ENCODE data around the gene STEAP1B. TPM values are rescaled to one million over a fixed set of nuclear protein-coding genes. Genes with fewer than 3 reads are reported as not detected.
"Not testable (repeated sequence)": the region's sequence is repeated elsewhere in the genome, so short reads cannot be mapped to it uniquely, and the experiment has no call there.

Gene STEAP1B
- total RNA-seq, 1 donor from 2014 or later = 9.5 TPM

GRCh38 chr7:22442882-22443369, 57.1 kb downstream of the STEAP1B start:
- Mint-ChIP-seq H3K9me3 (no peaks in the 10 kb centered on the region), H3K36me3 (ENCODE audit: low read depth) (no peaks in the 10 kb centered on the region), H3K27me3 (ENCODE audit: low read depth) (no peaks in the 10 kb centered on the region), H3K27ac (ENCODE audit: unreplicated experiment) (no peak overlapping the region), H3K4me3 (no peak overlapping the region), H3K4me1 (peaks cover 26% of the 10 kb centered on the region)
- no peak for DNase-seq (ENCODE audit: low read depth, low spot score)
- TF ChIP-seq, protein P1, sequence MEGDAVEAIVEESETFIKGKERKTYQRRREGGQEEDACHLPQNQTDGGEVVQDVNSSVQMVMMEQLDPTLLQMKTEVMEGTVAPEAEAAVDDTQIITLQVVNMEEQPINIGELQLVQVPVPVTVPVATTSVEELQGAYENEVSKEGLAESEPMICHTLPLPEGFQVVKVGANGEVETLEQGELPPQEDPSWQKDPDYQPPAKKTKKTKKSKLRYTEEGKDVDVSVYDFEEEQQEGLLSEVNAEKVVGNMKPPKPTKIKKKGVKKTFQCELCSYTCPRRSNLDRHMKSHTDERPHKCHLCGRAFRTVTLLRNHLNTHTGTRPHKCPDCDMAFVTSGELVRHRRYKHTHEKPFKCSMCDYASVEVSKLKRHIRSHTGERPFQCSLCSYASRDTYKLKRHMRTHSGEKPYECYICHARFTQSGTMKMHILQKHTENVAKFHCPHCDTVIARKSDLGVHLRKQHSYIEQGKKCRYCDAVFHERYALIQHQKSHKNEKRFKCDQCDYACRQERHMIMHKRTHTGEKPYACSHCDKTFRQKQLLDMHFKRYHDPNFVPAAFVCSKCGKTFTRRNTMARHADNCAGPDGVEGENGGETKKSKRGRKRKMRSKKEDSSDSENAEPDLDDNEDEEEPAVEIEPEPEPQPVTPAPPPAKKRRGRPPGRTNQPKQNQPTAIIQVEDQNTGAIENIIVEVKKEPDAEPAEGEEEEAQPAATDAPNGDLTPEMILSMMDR (conservative IDR thresholded peaks at IDR 0.05) = no peak

GRCh38 chr7:22442187-22442881, 57.7 kb downstream of the STEAP1B start:
- H3K36me3 Mint-ChIP-seq (ENCODE audit: low read depth) = no peaks in the 10 kb centered on the region
- H3K27ac Mint-ChIP-seq (ENCODE audit: unreplicated experiment) = no peak overlapping the region
- no peaks in the 10 kb centered on the region for H3K27me3 Mint-ChIP-seq (ENCODE audit: low read depth)

DNA sequence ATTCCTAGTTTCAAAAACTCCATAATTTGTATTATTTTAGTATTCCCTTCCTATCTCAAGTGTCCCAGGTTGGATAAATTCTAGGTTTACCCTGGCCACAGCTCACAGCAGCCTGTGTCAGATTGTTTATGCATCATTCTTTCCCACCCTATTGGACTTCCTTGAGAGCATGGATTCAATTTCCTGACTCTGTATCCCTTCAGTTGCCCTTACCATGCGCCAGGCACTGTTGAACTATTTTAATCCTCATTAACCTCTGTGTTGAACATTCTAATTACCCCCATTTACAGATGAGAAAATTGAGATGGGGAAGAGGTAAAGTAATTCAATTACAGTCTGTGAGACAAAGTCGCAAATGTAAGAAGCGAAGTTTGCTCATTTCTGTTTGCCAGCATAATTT, 58.8 kb downstream of the STEAP1B start:
- H3K27ac Mint-ChIP-seq (ENCODE audit: unreplicated experiment) = no peak overlapping the region
- H3K36me3 Mint-ChIP-seq (ENCODE audit: low read depth) = no peaks in the 10 kb centered on the region
- H3K9me3 Mint-ChIP-seq = peaks cover 3% of the 10 kb centered on the region
- H3K27me3 Mint-ChIP-seq (ENCODE audit: low read depth) = no peaks in the 10 kb centered on the region
- H3K4me3 Mint-ChIP-seq = no peak overlapping the region
- DNase-seq (ENCODE audit: low read depth, low spot score) = no peak
- TF ChIP-seq, protein P1 (conservative IDR thresholded peaks at IDR 0.05) = no peak
- H3K4me1 Mint-ChIP-seq = peaks cover 26% of the 10 kb centered on the region

More at GRCh38 chr7:22442187-22442881, 57.7 kb downstream of the STEAP1B start:
- TF ChIP-seq, protein P1 (conservative IDR thresholded peaks at IDR 0.05) = no peak
- no peak for DNase-seq (ENCODE audit: low read depth, low spot score)
- H3K9me3 Mint-ChIP-seq = no peaks in the 10 kb centered on the region
- H3K4me3 Mint-ChIP-seq = no peak overlapping the region
- H3K4me1 Mint-ChIP-seq = peaks cover 26% of the 10 kb centered on the region

DNA sequence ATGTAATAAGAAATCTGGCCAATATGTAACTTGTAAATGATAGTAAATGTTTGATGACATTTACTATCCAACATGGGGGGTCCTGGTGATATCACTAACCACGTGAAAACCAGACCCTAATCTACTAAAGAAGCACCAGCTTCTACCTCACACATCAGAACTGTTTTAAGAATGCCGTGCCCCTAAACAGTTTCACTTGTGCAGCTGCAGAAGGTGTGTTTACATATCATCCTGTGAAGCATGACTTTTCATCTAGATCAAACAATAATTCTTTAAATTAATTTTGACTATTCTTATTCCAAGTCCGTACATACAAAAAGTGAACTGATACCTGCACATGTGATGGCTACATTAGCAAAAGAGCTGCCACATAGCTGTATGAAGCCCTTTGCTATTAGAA, 61.0 kb downstream of the STEAP1B start:
- no peaks in the 10 kb centered on the region for H3K27me3 Mint-ChIP-seq (ENCODE audit: low read depth)
- no peak for DNase-seq (ENCODE audit: low read depth, low spot score)
- H3K4me1 Mint-ChIP-seq = peaks cover 6% of the 10 kb centered on the region
- TF ChIP-seq, protein P1 (conservative IDR thresholded peaks at IDR 0.05) = no peak
- H3K36me3 Mint-ChIP-seq (ENCODE audit: low read depth) = no peaks in the 10 kb centered on the region
- no peak overlapping the region for H3K4me3 Mint-ChIP-seq
- peaks cover 3% of the 10 kb centered on the region for H3K9me3 Mint-ChIP-seq
- no peak overlapping the region for H3K27ac Mint-ChIP-seq (ENCODE audit: unreplicated experiment)

- not testable (repeated sequence) for H3K27me3 Mint-ChIP-seq (ENCODE audit: low read depth); H3K36me3 Mint-ChIP-seq (ENCODE audit: low read depth); DNase-seq (ENCODE audit: low read depth, low spot score); H3K27ac Mint-ChIP-seq (ENCODE audit: unreplicated experiment); H3K4me3 Mint-ChIP-seq; H3K9me3 Mint-ChIP-seq
- peaks cover 10% of the 10 kb centered on the region for H3K4me1 Mint-ChIP-seq
Measured at GRCh38 chr7:22436552-22436951, 63.4 kb downstream of the STEAP1B start.

GRCh38 chr7:22435720-22436119, 64.3 kb downstream of the STEAP1B start:
- peaks cover 10% of the 10 kb centered on the region for H3K4me1 Mint-ChIP-seq
- H3K36me3 Mint-ChIP-seq (ENCODE audit: low read depth) = no peaks in the 10 kb centered on the region
- no peak overlapping the region for H3K27ac Mint-ChIP-seq (ENCODE audit: unreplicated experiment)
- TF ChIP-seq, protein P1 (conservative IDR thresholded peaks at IDR 0.05) = no peak
- H3K4me3 Mint-ChIP-seq = no peak overlapping the region
- no peak for DNase-seq (ENCODE audit: low read depth, low spot score)
- H3K27me3 Mint-ChIP-seq (ENCODE audit: low read depth) = no peaks in the 10 kb centered on the region
- peaks cover 8% of the 10 kb centered on the region for H3K9me3 Mint-ChIP-seq

Data from neural crest cell (in vitro differentiated cells).